Lower leg skin (tissue), 3 donors: Measurements from ENCODE around the gene KRTAP5-10.
"Not testable (repeated sequence)": the region's sequence is repeated elsewhere in the genome, so short reads cannot be mapped to it uniquely, and the experiment has no call there.

Experiments
- CTCF ChIP-seq, 3 donors: fragments of 450-650 bp; IDR thresholded peaks; one replicate each; pipeline ENCODE4 v1.5.1; 2016; ENCODE audit warnings: antibody characterized with exemption in 3 of 3, mild to moderate bottlenecking in 3 of 3, moderate library complexity in 2 of 3
- POLR2A ChIP-seq, 2 donors: fragments of 450-650 bp; IDR thresholded peaks; one replicate each; pipeline ENCODE4 v1.6.1; 2016 to 2017; ENCODE audit warnings: antibody characterized with exemption in 2 of 2, mild to moderate bottlenecking in 1 of 2, moderate library complexity in 1 of 2

GRCh38 chr11:71540521-71541304, 24.6 kb upstream of the KRTAP5-10 start:
- TF ChIP-seq CTCF, POLR2A (IDR thresholded peaks at IDR 0.05): not testable (repeated sequence)
